IMR-90 (cell line): ENCODE measurements around the gene CLCF1. TPM values are rescaled to one million over a fixed set of nuclear protein-coding genes. Genes with fewer than 3 reads are reported as not detected.
A peak's percentile ranks its signal among the peaks of the same experiment; 100 is the strongest.

Source experiments
- ATAC-seq: fragments of 200-7000 bp; cut with Tn5 transposase; 2 replicates; pipeline ENCODE4 v1.9.1; 2020; ENCODE audit warnings: low read depth, mild to moderate bottlenecking, moderate library complexity
- BruUV-seq: library from RNA; stranded (reverse); fragments of 400-500 nt; replicated peaks from 2 replicates; lab custom pipeline; 2021; lab: Mats Ljungman, UMichigan
- CTCF ChIA-PET: fragments of 300-600 bp; formaldehyde crosslinking; extraction: SDS; loops from one replicate; lab custom pipeline; 2021; ENCODE audit warnings: antibody characterized with exemption; lab: Yijun Ruan, JAX
- POLR2A ChIA-PET: fragments of 300-600 bp; sonication (Branson Sonifier 250); formaldehyde crosslinking; loops from one replicate; lab custom pipeline; 2022; ENCODE audit warnings: antibody characterized with exemption; ENCODE audit not compliant: unreplicated experiment; lab: Charles Lee
- DNase-seq: peaks from one replicate; pipeline ENCODE4 v3.0.0; 2013
- H2AFZ ChIP-seq: replicated peaks from 2 replicates; pipeline ENCODE3; 2013; ENCODE audit warnings: low read length, mild to moderate bottlenecking; ENCODE audit not compliant: poor library complexity
- H2AK5ac ChIP-seq: 2 replicates; pipeline ENCODE4 v1.6.1; 2013; ENCODE audit warnings: low read depth, low read length, inconsistent platforms
- H2AK9ac ChIP-seq: replicated peaks from 2 replicates; pipeline ENCODE3; 2013; ENCODE audit warnings: mild to moderate bottlenecking, low read depth, low read length, moderate library complexity; ENCODE audit not compliant: poor library complexity
- H2BK120ac ChIP-seq: 2 replicates; pipeline ENCODE4 v1.6.1; 2013; ENCODE audit warnings: low read depth, low read length, inconsistent platforms
- H2BK15ac ChIP-seq: 3 replicates; pipeline ENCODE4 v1.6.1; 2013; ENCODE audit warnings: low read depth, low read length, inconsistent platforms
- H2BK20ac ChIP-seq: 2 replicates; pipeline ENCODE4 v1.6.1; 2013; ENCODE audit warnings: low read depth, mild to moderate bottlenecking, inconsistent platforms, low read length, moderate library complexity
- H2BK5ac ChIP-seq: 2 replicates; pipeline ENCODE4 v1.6.1; 2013; ENCODE audit warnings: mild to moderate bottlenecking, low read depth, low read length, inconsistent platforms; ENCODE audit not compliant: poor library complexity, severe bottlenecking
- H3K14ac ChIP-seq: replicated peaks from 2 replicates; pipeline ENCODE4 v1.6.1; 2013; ENCODE audit warnings: low read depth, low read length, inconsistent platforms
- H3K18ac ChIP-seq: 2 replicates; pipeline ENCODE4 v1.6.1; 2013; ENCODE audit warnings: low read depth, low read length, control low read depth
- H3K23ac ChIP-seq: 2 replicates; pipeline ENCODE4 v1.6.1; 2013; ENCODE audit warnings: low read depth, low read length, inconsistent platforms
- H3K27ac ChIP-seq: 2 replicates; pipeline ENCODE4 v1.5.1; 2013; ENCODE audit warnings: mild to moderate bottlenecking, control low read depth, low read length; ENCODE audit not compliant: insufficient read depth
- H3K27me3 ChIP-seq: 2 replicates; pipeline ENCODE4 v1.6.1; 2013; ENCODE audit warnings: low read length; ENCODE audit not compliant: control insufficient read depth, insufficient read depth
- H3K36me3 ChIP-seq: 2 replicates; pipeline ENCODE4 v1.6.1; 2013; ENCODE audit warnings: low read length, mixed read lengths; ENCODE audit not compliant: control insufficient read depth, insufficient read depth
- H3K4ac ChIP-seq: 2 replicates; pipeline ENCODE4 v1.6.1; 2013; ENCODE audit warnings: low read depth, low read length, inconsistent platforms
- H3K4me1 ChIP-seq: 2 replicates; pipeline ENCODE4 v1.6.1; 2013; ENCODE audit warnings: low read length, mixed read lengths; ENCODE audit not compliant: control insufficient read depth, insufficient read depth
- H3K4me2 ChIP-seq: 2 replicates; pipeline ENCODE4 v1.6.1; 2013; ENCODE audit warnings: low read depth, mild to moderate bottlenecking, control low read depth, low read length, moderate library complexity
- H3K4me3 ChIP-seq: 2 replicates; pipeline ENCODE4 v1.5.1; 2013; ENCODE audit warnings: low read depth, mild to moderate bottlenecking, control low read depth, low read length, moderate library complexity; ENCODE audit not compliant: insufficient read depth
- H3K56ac ChIP-seq: 2 replicates; pipeline ENCODE4 v1.6.1; 2013; ENCODE audit warnings: low read length, inconsistent platforms; ENCODE audit not compliant: insufficient read depth; ENCODE audit errors: extremely low read depth
- H3K79me1 ChIP-seq, 2 experiments: 2 replicates each; pipeline ENCODE4 v1.6.1; 2013; ENCODE audit warnings: low read length in 2 of 2, inconsistent platforms in 1 of 2, low read depth in 1 of 2
- H3K9ac ChIP-seq: 2 replicates; pipeline ENCODE4 v1.6.1; 2013; ENCODE audit warnings: low read depth, low read length, control low read depth
- H3K9me1 ChIP-seq: 2 replicates; pipeline ENCODE4 v1.6.1; 2013; ENCODE audit warnings: low read length, inconsistent platforms; ENCODE audit not compliant: insufficient read depth
- H3K9me3 ChIP-seq: 2 replicates; pipeline ENCODE4 v1.6.1; 2013; ENCODE audit warnings: low read length; ENCODE audit not compliant: control insufficient read depth, insufficient read depth
- H4K20me1 ChIP-seq: 2 replicates; pipeline ENCODE4 v1.6.1; 2013; ENCODE audit warnings: low read length, inconsistent platforms; ENCODE audit not compliant: insufficient read depth
- H4K5ac ChIP-seq: 2 replicates; pipeline ENCODE4 v1.6.1; 2013; ENCODE audit warnings: mild to moderate bottlenecking, low read depth, low read length, control low read depth
- H4K8ac ChIP-seq, 2 experiments: 2 replicates each; pipeline ENCODE4 v1.6.1; 2013; ENCODE audit warnings: low read depth in 2 of 2, low read length in 2 of 2, control low read depth in 1 of 2, inconsistent platforms in 1 of 2
- H4K91ac ChIP-seq: 2 replicates; pipeline ENCODE4 v1.6.1; 2013; ENCODE audit warnings: low read depth, low read length, inconsistent platforms; ENCODE audit not compliant: insufficient read depth
- BHLHE40 ChIP-seq: fragments of 150-350 bp; IDR thresholded peaks from 2 replicates; pipeline ENCODE4 v1.6.1; 2016; ENCODE audit warnings: mild to moderate bottlenecking, low read depth, low read length
- CEBPB ChIP-seq: IDR thresholded peaks from 2 replicates; pipeline ENCODE4 v1.6.1; 2012; ENCODE audit warnings: low read depth, low read length, improper control_type of control experiment
- CHD1 ChIP-seq: IDR thresholded peaks from 2 replicates; pipeline ENCODE4 v1.6.1; 2012; ENCODE audit warnings: low read depth, low read length, improper control_type of control experiment
- CTCF ChIP-seq: conservative IDR thresholded peaks from 2 replicates; pipeline ENCODE4 v1.5.1; 2012; ENCODE audit warnings: mild to moderate bottlenecking, low read depth, low read length, improper control_type of control experiment
- FOS ChIP-seq: fragments of 150-350 bp; IDR thresholded peaks from 2 replicates; pipeline ENCODE4 v1.6.1; 2016; ENCODE audit warnings: low read depth, low read length
- MAZ ChIP-seq: IDR thresholded peaks from 2 replicates; pipeline ENCODE4 v1.6.1; 2012; ENCODE audit warnings: low read depth, mild to moderate bottlenecking, low read length, improper control_type of control experiment, moderate library complexity, borderline replicate concordance
- NFE2L2 ChIP-seq: fragments of 150-350 bp; IDR thresholded peaks from 2 replicates; pipeline ENCODE4 v1.6.1; 2016; ENCODE audit warnings: low read depth, mild to moderate bottlenecking, low read length
- POLR2A ChIP-seq: IDR thresholded peaks from 2 replicates; pipeline ENCODE4 v1.6.1; 2012; ENCODE audit warnings: mild to moderate bottlenecking, low read depth, low read length
- RAD21 ChIP-seq: IDR thresholded peaks from 2 replicates; pipeline ENCODE4 v1.6.1; 2012; ENCODE audit warnings: low read length, improper control_type of control experiment
- RCOR1 ChIP-seq: IDR thresholded peaks from 2 replicates; pipeline ENCODE4 v1.6.1; 2012; ENCODE audit warnings: mild to moderate bottlenecking, low read length, improper control_type of control experiment; ENCODE audit not compliant: insufficient replicate concordance
- RFX5 ChIP-seq: IDR thresholded peaks from 2 replicates; pipeline ENCODE4 v1.8.0; 2012; ENCODE audit warnings: low read depth, mild to moderate bottlenecking, low read length, moderate library complexity
- SMC3 ChIP-seq: fragments of 150-350 bp; IDR thresholded peaks from 2 replicates; pipeline ENCODE4 v1.6.1; 2016; ENCODE audit warnings: low read depth, mild to moderate bottlenecking, antibody characterized with exemption, low read length, moderate library complexity
- WGBS, 2 experiments: methylation state at CpG; one replicate each; pipeline versions ENCODE4 v1.1.5 to v1.1.7; 2013; ENCODE audit warnings: missing lambda C conversion rate in 2 of 2; ENCODE audit not compliant: insufficient read length in 1 of 2; ENCODE audit errors: extremely low coverage in 2 of 2; 5-methylcytosine and 5-hydroxymethylcytosine counted together
- dilution Hi-C: fragments of 300-500 bp; cut with HindIII; formaldehyde crosslinking; loops from one replicate; pipeline ENCODE4 v1.14.3; 2018; ENCODE audit warnings: low sequenced_read_pairs; ENCODE audit not compliant: unreplicated experiment
- in situ Hi-C: fragments of 300-500 bp; cut with MboI; formaldehyde crosslinking; loops from 3 replicates; pipeline ENCODE4 v1.14.3; 2019; ENCODE audit warnings: low sequenced_read_pairs, inconsistent platforms, mixed read lengths
- intact Hi-C: fragments of 100-400 bp; cut with micrococcal nuclease; formaldehyde crosslinking; loops from 2 replicates; pipeline ENCODE4 v1.10.0; 2022
- polyA plus RNA-seq, 3 experiments: library from polyadenylated mRNA; depleted of rRNA; stranded (reverse); fragments of >200 nt; gene quantifications; 2 replicates each; pipeline ENCODE4 v1.2.3, GENCODE V29; 2012; ENCODE audit warnings: low replicate concordance in 1 of 3
- total RNA-seq: library from RNA; depleted of rRNA; stranded (reverse); fragments of >200 nt; gene quantifications from 2 replicates; pipeline ENCODE4 v1.2.3, GENCODE V29; 2012
- TF ChIP-seq, protein P1 (sequence below): fragments of 150-350 bp; IDR thresholded peaks from 2 replicates; pipeline ENCODE4 v1.6.1; 2016; ENCODE audit warnings: low read depth, mild to moderate bottlenecking, low read length, moderate library complexity, borderline replicate concordance

Gene CLCF1
- total and polyA plus RNA-seq, 2 of the 4 experiments (the other 2 are of a cell fraction) = 5.6 to 27.8 TPM

- TF ChIP-seq, protein P1, sequence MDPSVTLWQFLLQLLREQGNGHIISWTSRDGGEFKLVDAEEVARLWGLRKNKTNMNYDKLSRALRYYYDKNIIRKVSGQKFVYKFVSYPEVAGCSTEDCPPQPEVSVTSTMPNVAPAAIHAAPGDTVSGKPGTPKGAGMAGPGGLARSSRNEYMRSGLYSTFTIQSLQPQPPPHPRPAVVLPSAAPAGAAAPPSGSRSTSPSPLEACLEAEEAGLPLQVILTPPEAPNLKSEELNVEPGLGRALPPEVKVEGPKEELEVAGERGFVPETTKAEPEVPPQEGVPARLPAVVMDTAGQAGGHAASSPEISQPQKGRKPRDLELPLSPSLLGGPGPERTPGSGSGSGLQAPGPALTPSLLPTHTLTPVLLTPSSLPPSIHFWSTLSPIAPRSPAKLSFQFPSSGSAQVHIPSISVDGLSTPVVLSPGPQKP = no peak
- TF ChIP-seq SMC3 (no peak), RFX5 (no peak), BHLHE40 (no peak), CHD1 (no peak), POLR2A (no peak), MAZ (no peak), FOS (no peak), RAD21 (no peak), CTCF (no peak), RCOR1 (no peak), NFE2L2 (no peak), CEBPB (no peak)
- Histone ChIP-seq H2BK120ac (no peak overlapping the region), H4K8ac (no peak overlapping the region), H2AK9ac (no peak overlapping the region), H2BK15ac (no peak overlapping the region), H3K9me1 (peaks cover 3% of the 10 kb centered on the region; the same call in 1 of the 2 replicates), H2BK5ac (no peak overlapping the region), H3K36me3 (no peaks in the 10 kb centered on the region), H3K4me2 (no peak overlapping the region), H3K23ac (no peak overlapping the region), H2AK5ac (no peak overlapping the region), H3K79me1 (no peaks in the 10 kb centered on the region; a peak in 1 of 4 replicates), H3K4me3 (no peak overlapping the region), H3K4me1 (0 out of 2 replicates have a peak, but pooled peaks cover 2% of the 10 kb centered on the region), H4K91ac (no peak overlapping the region), H3K27ac (no peak overlapping the region), H4K20me1 (peaks cover 6% of the 10 kb centered on the region; the same call in 1 of the 2 replicates), H3K14ac (no peak overlapping the region), H2AFZ (no peak overlapping the region), H4K5ac (no peak overlapping the region), H3K18ac (no peak overlapping the region), H3K4ac (no peak overlapping the region), H3K56ac (no peak overlapping the region), H3K9ac (no peak overlapping the region), H3K27me3 (no peaks in the 10 kb centered on the region), H3K9me3 (no peaks in the 10 kb centered on the region), H2BK20ac (no peak overlapping the region)
- WGBS, 2 experiments = no CpG with 5 or more reads among the region's 3 CpGs
- dilution Hi-C loops (no loop called here), in situ Hi-C loops (no loop called here), intact Hi-C loops (no loop called here)
- CTCF ChIA-PET = interaction anchor here (0.7 kb wide), 2 partner anchors 10 to 63 kb away, joined by 3 read pairs; no protein-coding TSS in a partner anchor
- POLR2A ChIA-PET = no interaction called here
- no TSS peak for BruUV-seq
- ATAC-seq (peak; percentile 15), DNase-seq (peak; percentile 71)
These were observed 53.4 kb downstream of the CLCF1 start for GRCh38 chr11:67320011-67320410.
